GM13977 (cell line): ENCODE measurements around the gene ZBED5.

Source experiments
- DNase-seq: peaks from one replicate; pipeline ENCODE4 v3.0.0; 2012; ENCODE audit warnings: low spot score
- in situ Hi-C: fragments of 300-500 bp; cut with MboI; formaldehyde crosslinking; loops from one replicate; pipeline ENCODE4 v1.12.0; 2022; ENCODE audit warnings: low sequenced_read_pairs, low pct_unique_long_range_greater_than_20kb, mixed read lengths, inconsistent platforms; ENCODE audit not compliant: unreplicated experiment
- TF ChIP-seq, protein P1 (sequence below): IDR thresholded peaks from 2 replicates; pipeline ENCODE4 v1.5.1; 2012; ENCODE audit warnings: mild to moderate bottlenecking, control low read depth; ENCODE audit not compliant: insufficient read depth; ENCODE audit errors: extremely low read depth, missing control alignments

The ZBED5 gene

DNA sequence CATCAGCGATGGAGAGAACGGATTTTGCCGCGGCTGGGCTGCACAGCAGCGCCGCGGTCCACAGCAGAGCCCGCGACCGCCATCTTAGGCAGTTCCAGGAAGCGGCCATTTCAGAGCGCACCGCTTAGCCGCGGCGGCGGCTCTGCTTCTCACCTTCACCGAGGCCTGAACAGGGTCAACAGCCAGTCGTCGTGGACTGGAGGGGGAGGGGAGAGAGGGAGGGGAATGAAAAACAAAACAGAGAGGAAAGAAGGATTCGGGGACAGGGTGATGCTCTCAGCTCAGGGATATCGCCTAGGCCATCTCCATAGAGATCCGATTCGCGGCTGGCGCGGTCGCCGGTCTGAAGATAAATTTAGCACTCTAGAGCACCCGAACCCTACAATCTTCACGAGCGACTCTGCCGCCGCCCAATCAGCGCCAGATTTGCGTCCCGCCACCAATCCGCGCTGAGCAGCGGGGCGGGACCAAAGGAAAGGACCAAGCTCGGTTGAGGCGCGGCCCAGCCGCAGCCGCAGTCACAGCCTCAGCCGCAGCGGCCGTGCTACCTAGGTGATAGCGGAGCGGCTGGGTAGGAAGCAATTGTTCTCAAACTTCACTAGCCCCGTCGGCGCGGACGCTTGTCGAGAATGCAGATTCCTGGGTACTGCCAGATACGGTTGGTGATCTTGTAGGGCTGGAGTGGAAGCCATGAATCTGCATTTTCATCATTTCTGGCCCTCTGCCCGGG lies at the start of gene ZBED5:
TSS of gene ZBED5 (minus strand) at position 345 of the 730 bp plus-strand sequence. CDS start 3,108 bp downstream, outside the sequence.
- peak; percentile 89 for DNase-seq
- TF ChIP-seq, protein P1, sequence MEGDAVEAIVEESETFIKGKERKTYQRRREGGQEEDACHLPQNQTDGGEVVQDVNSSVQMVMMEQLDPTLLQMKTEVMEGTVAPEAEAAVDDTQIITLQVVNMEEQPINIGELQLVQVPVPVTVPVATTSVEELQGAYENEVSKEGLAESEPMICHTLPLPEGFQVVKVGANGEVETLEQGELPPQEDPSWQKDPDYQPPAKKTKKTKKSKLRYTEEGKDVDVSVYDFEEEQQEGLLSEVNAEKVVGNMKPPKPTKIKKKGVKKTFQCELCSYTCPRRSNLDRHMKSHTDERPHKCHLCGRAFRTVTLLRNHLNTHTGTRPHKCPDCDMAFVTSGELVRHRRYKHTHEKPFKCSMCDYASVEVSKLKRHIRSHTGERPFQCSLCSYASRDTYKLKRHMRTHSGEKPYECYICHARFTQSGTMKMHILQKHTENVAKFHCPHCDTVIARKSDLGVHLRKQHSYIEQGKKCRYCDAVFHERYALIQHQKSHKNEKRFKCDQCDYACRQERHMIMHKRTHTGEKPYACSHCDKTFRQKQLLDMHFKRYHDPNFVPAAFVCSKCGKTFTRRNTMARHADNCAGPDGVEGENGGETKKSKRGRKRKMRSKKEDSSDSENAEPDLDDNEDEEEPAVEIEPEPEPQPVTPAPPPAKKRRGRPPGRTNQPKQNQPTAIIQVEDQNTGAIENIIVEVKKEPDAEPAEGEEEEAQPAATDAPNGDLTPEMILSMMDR: no peak
- in situ Hi-C loops: no loop called here

DNA sequence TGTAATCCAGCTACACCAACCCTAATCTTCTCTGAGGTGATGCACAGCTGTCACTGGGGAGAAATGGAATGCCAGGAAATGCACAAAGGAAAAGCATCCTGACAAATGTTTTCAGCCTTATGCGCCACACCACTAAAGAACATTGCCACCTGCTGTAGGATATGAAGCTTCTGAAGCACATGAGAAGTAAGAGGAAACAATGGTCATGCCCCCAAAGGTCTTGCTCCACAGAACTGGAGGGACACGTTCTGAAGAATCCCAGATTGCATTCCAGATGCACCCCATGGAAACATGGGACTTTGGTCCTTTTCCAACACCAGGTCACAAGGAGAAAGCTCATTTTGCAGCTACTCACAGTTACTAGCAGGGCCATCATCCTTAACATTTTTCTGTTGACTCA lies 48.7 kb upstream of the ZBED5 start:
- in situ Hi-C loops: no loop called here
- TF ChIP-seq, protein P1: no peak
- DNase-seq: no peak

GRCh38 chr11:10902301-10903063 lies 44.6 kb upstream of the ZBED5 start:
- no peak for DNase-seq
- in situ Hi-C loops: no loop called here

DNA sequence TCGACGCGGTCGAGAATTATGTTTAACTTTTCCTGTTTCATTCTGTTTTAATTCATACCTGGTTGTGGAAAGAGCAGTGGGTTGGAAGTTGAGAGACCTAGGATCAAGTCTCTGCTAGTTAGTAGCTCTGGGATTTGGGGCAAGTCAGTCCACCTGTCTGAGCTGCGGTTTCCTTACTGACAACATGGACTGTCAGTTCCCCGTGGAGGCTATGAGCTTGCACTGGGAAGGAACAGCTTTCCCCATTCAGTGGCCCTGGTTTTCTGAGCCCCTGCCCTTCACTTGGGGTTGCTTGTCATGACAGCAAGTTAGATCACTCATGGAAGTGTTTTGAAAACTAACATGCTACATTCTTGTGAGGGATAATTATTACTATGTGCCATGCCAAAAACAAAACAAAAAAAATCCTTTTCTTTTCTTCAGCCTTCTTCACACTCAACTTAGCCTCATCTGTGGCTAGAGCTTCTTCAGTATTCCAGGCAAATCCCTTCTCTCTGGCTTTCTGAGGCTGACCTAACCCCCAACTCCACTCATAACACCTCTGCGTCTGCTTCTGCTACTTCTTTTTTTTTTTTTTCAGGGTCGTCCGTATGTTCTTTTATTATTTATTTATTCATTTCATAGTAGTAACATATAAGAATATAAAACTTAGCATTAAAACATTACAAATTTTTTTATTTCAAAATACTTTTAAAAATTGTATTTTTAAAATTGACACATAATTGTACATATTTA lies 43.0 kb upstream of the ZBED5 start:
- in situ Hi-C loops: no loop called here
- DNase-seq: no peak
- TF ChIP-seq, protein P1: no peak

More at GRCh38 chr11:10902301-10903063, 44.6 kb upstream of the ZBED5 start:
- TF ChIP-seq, protein P1: no peak

DNA sequence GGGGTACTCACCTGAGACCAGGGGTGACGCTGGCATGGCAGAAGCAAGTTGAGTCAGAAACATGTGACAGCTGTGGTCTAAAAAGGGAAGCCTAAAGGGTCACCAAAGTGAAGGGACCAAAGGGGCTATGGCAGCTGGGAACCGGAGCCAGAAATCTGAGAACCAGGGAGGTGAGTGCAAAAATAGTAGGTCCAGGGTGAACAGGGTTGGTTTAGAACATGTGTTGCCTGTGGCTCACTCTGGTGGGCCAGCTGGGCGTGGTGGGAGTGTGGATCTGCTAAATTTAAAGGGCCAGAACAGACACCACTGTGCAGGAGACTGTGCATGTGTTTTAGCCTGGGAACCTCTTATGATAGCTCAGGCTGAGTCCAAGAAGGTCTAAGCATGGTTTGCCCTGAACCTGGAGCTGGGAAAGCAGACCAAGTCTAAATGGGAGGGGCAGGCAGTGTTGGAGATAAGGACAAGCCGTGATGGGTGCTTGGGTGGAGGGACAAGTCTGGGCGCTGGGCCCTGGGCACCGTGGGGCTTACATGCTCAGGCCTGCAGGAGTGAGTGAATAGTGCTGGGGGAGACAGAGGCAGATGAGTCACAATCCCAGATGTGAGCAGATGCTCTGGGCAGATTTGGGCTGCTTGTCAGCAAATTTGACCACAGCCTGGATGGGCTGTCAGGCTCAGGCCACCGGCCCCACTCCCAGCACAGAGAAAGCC lies 41.4 kb upstream of the ZBED5 start:
- in situ Hi-C loops: no loop called here
- TF ChIP-seq, protein P1: no peak
- no peak for DNase-seq

DNA sequence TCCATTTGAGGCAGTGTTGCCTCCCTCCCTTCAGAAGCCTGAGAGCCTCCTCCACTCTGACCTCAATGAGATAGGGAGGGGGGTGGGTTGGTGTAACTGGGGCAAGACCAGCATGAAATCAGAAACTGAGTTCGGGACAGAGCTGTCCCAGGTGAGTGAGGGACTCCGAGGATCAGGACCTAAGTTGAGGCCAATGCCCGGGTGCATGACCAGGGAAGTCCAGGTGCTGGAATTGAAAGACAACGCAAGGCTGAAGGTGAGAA lies 40.8 kb upstream of the ZBED5 start:
- in situ Hi-C loops: no loop called here
- TF ChIP-seq, protein P1: no peak
- no peak for DNase-seq
